H9 (cell line): ENCODE measurements around the gene CDH6. TPM values are rescaled to one million over a fixed set of nuclear protein-coding genes. Genes with fewer than 3 reads are reported as not detected.

Experiments used
- DNase-seq: peaks from one replicate; pipeline ENCODE4 v3.0.0-alpha.2; 2017
- H2AFZ ChIP-seq: one replicate; pipeline ENCODE4 v1.6.1; 2013; ENCODE audit warnings: mild to moderate bottlenecking, low read length, control low read depth, moderate library complexity
- H2AK5ac ChIP-seq: 2 replicates; pipeline ENCODE4 v1.6.1; 2013; ENCODE audit warnings: low read length, control low read depth, mixed read lengths; ENCODE audit not compliant: insufficient read length
- H2BK120ac ChIP-seq: one replicate; pipeline ENCODE4 v1.6.1; 2013; ENCODE audit warnings: low read depth, mild to moderate bottlenecking, low read length, control low read depth, inconsistent platforms; ENCODE audit not compliant: poor library complexity, severe bottlenecking
- H2BK12ac ChIP-seq: 2 replicates; pipeline ENCODE4 v1.6.1; 2013; ENCODE audit warnings: low read length, control low read depth, mixed read lengths, low read depth; ENCODE audit not compliant: insufficient read length
- H2BK15ac ChIP-seq: 2 replicates; pipeline ENCODE4 v1.6.1; 2013; ENCODE audit warnings: low read depth, low read length, control low read depth
- H2BK20ac ChIP-seq: one replicate; pipeline ENCODE4 v1.6.1; 2013; ENCODE audit warnings: low read depth, mild to moderate bottlenecking, low read length, control low read depth, inconsistent platforms; ENCODE audit not compliant: poor library complexity, severe bottlenecking
- H2BK5ac ChIP-seq: 2 replicates; pipeline ENCODE4 v1.6.1; 2013; ENCODE audit warnings: low read length, control low read depth, mixed read lengths; ENCODE audit not compliant: insufficient read length
- H3K14ac ChIP-seq: 2 replicates; pipeline ENCODE4 v1.6.1; 2013; ENCODE audit warnings: low read length, control low read depth; ENCODE audit not compliant: insufficient read depth
- H3K18ac ChIP-seq: 2 replicates; pipeline ENCODE4 v1.6.1; 2013; ENCODE audit warnings: low read depth, mild to moderate bottlenecking, mixed read lengths, low read length, control low read depth; ENCODE audit not compliant: insufficient read length
- H3K23ac ChIP-seq: 2 replicates; pipeline ENCODE4 v1.6.1; 2013; ENCODE audit warnings: low read length, control low read depth, mixed read lengths, low read depth; ENCODE audit not compliant: insufficient read length
- H3K23me2 ChIP-seq: 2 replicates; pipeline ENCODE4 v1.6.1; 2013; ENCODE audit warnings: low read depth, mild to moderate bottlenecking, mixed read lengths, low read length, control low read depth; ENCODE audit not compliant: insufficient read length, poor library complexity, severe bottlenecking
- H3K27ac ChIP-seq: 2 replicates; pipeline ENCODE4 v1.5.1; 2013; ENCODE audit warnings: low read length, control low read depth, mixed read lengths, low read depth; ENCODE audit not compliant: insufficient read length
- H3K27me3 ChIP-seq: 2 replicates; pipeline ENCODE4 v1.6.1; 2013; ENCODE audit warnings: low read length, control low read depth, inconsistent platforms; ENCODE audit not compliant: insufficient read depth
- H3K4ac ChIP-seq: 2 replicates; pipeline ENCODE4 v1.6.1; 2013; ENCODE audit warnings: low read depth, mild to moderate bottlenecking, control low read depth, inconsistent platforms, low read length, moderate library complexity
- H3K4me1 ChIP-seq: 2 replicates; pipeline ENCODE4 v1.6.1; 2013; ENCODE audit warnings: low read length, control low read depth, inconsistent platforms; ENCODE audit not compliant: insufficient read depth
- H3K4me2 ChIP-seq: 2 replicates; pipeline ENCODE4 v1.6.1; 2013; ENCODE audit warnings: low read length, control low read depth, mixed read lengths; ENCODE audit not compliant: insufficient read length, insufficient read depth
- H3K56ac ChIP-seq: 2 replicates; pipeline ENCODE4 v1.6.1; 2013; ENCODE audit warnings: low read depth, mild to moderate bottlenecking, mixed read lengths, low read length, control low read depth; ENCODE audit not compliant: insufficient read length
- H3K79me1 ChIP-seq: 2 replicates; pipeline ENCODE4 v1.6.1; 2013; ENCODE audit warnings: low read depth, mild to moderate bottlenecking, moderate library complexity, low read length, control low read depth, inconsistent platforms; ENCODE audit not compliant: insufficient read depth, poor library complexity, severe bottlenecking
- H3K79me2 ChIP-seq: 2 replicates; pipeline ENCODE4 v1.6.1; 2013; ENCODE audit warnings: low read length, control low read depth, inconsistent platforms; ENCODE audit not compliant: insufficient read depth
- H3K9ac ChIP-seq: 2 replicates; pipeline ENCODE4 v1.6.1; 2013; ENCODE audit warnings: low read length, control low read depth, mixed read lengths; ENCODE audit not compliant: insufficient read length; ENCODE audit errors: extremely low read depth
- H3K9me3 ChIP-seq: one replicate; pipeline ENCODE4 v1.6.1; 2013; ENCODE audit warnings: low read depth, low read length, inconsistent platforms; ENCODE audit not compliant: control insufficient read depth
- H3T11ph ChIP-seq: one replicate; pipeline ENCODE4 v1.6.1; 2013; ENCODE audit warnings: mild to moderate bottlenecking, low read length, control low read depth, inconsistent platforms
- H4K20me1 ChIP-seq: one replicate; pipeline ENCODE4 v1.6.1; 2013; ENCODE audit not compliant: control insufficient read depth, insufficient read length, insufficient read depth
- H4K5ac ChIP-seq: 2 replicates; pipeline ENCODE4 v1.6.1; 2013; ENCODE audit warnings: low read depth, mild to moderate bottlenecking, mixed read lengths, low read length, control low read depth; ENCODE audit not compliant: insufficient read length
- H4K8ac ChIP-seq: replicated peaks from 2 replicates; pipeline ENCODE4 v1.6.1; 2013; ENCODE audit warnings: low read length, control low read depth, mixed read lengths, low read depth; ENCODE audit not compliant: insufficient read length
- H4K91ac ChIP-seq: 2 replicates; pipeline ENCODE4 v1.6.1; 2013; ENCODE audit warnings: low read depth, mild to moderate bottlenecking, moderate library complexity, mixed read lengths, low read length, control low read depth; ENCODE audit not compliant: insufficient read length
- H3K27ac Mint-ChIP-seq, 3 experiments: 2 replicates in 2 of 3; 3 replicates in 1 of 3; pipeline ENCODE4 v1.8.0; 2020 to 2021; ENCODE audit warnings: mixed read lengths in 3 of 3, mild to moderate bottlenecking in 1 of 3, moderate library complexity in 1 of 3
- H3K27me3 Mint-ChIP-seq: 2 replicates; pipeline ENCODE4 v1.8.0; 2021; ENCODE audit warnings: low read depth, mild to moderate bottlenecking, moderate library complexity, mixed read lengths
- H3K36me3 Mint-ChIP-seq, 3 experiments: 2 replicates in 2 of 3; 3 replicates in 1 of 3; pipeline ENCODE4 v1.8.0; 2020 to 2021; ENCODE audit warnings: low read depth in 3 of 3, mixed read lengths in 3 of 3; ENCODE audit not compliant: insufficient read depth in 1 of 3
- H3K4me1 Mint-ChIP-seq, 2 experiments: 2 replicates each; pipeline ENCODE4 v1.8.0; 2020; ENCODE audit warnings: mixed read lengths in 2 of 2
- H3K4me3 Mint-ChIP-seq, 2 experiments: 2 replicates in 1 of 2; 3 replicates in 1 of 2; pipeline ENCODE4 v1.8.0; 2020 to 2021; ENCODE audit warnings: mild to moderate bottlenecking in 2 of 2, mixed read lengths in 2 of 2, moderate library complexity in 1 of 2
- H3K9me3 Mint-ChIP-seq, 2 experiments: 2 replicates in 1 of 2; 3 replicates in 1 of 2; pipeline ENCODE4 v1.8.0; 2020; ENCODE audit warnings: mild to moderate bottlenecking in 2 of 2, mixed read lengths in 2 of 2, moderate library complexity in 1 of 2
- WGBS: extraction: QIAGEN DNeasy Blood & Tissue Kit; methylation state at CpG from one replicate; pipeline ENCODE4 v1.1.7; 2013; ENCODE audit warnings: missing lambda C conversion rate, low lambda C conversion rate, mixed read lengths; ENCODE audit not compliant: insufficient read length; ENCODE audit errors: extremely low coverage; 5-methylcytosine and 5-hydroxymethylcytosine counted together
- total RNA-seq: library from RNA; stranded (reverse); gene quantifications from 2 replicates; pipeline ENCODE4 v1.2.1, GENCODE V29; 2021
- TF ChIP-seq, protein P1 (sequence below): fragments of 200-600 bp; sonication (generic); conservative IDR thresholded peaks from 3 replicates; pipeline ENCODE4 v1.8.0; 2021; ENCODE audit warnings: antibody characterized with exemption, mild to moderate bottlenecking

CDH6 gene
- total RNA-seq, 1 experiment from 2014 or later: 11.7 TPM

DNA sequence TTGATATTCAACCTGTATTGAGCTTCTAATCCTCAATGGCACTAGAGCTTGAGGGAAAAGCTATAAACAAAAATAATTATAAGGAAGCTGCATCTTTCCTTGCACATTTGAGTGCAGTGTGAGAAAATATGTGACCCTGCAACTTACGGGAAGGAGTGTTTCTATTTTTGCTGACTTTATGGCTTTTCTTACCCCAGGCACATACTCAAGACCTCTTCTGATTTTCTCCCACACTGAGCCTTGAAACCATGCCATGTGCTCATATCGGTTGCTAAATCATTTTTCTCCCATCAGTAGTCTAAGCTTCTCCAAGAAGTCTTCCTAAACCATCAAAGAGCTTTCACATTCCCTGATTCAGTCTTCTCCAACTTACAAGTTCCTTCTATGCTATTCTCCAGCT is 91.5 kb downstream of the CDH6 start:
- WGBS: no CpG with 5 or more reads among the region's 2 CpGs
- H2BK5ac ChIP-seq: no peak overlapping the region
- H4K5ac ChIP-seq: no peak overlapping the region
- no peak overlapping the region for H3K56ac ChIP-seq
- H3K4me1 ChIP-seq: peaks cover 3% of the 10 kb centered on the region; the same call in 1 of the 2 replicates
- H2BK12ac ChIP-seq: no peak overlapping the region
- TF ChIP-seq, protein P1, sequence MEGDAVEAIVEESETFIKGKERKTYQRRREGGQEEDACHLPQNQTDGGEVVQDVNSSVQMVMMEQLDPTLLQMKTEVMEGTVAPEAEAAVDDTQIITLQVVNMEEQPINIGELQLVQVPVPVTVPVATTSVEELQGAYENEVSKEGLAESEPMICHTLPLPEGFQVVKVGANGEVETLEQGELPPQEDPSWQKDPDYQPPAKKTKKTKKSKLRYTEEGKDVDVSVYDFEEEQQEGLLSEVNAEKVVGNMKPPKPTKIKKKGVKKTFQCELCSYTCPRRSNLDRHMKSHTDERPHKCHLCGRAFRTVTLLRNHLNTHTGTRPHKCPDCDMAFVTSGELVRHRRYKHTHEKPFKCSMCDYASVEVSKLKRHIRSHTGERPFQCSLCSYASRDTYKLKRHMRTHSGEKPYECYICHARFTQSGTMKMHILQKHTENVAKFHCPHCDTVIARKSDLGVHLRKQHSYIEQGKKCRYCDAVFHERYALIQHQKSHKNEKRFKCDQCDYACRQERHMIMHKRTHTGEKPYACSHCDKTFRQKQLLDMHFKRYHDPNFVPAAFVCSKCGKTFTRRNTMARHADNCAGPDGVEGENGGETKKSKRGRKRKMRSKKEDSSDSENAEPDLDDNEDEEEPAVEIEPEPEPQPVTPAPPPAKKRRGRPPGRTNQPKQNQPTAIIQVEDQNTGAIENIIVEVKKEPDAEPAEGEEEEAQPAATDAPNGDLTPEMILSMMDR: no peak
- no peak overlapping the region for H3K9ac ChIP-seq
- no peak overlapping the region for H3K23ac ChIP-seq
- no peaks in the 10 kb centered on the region for H3K23me2 ChIP-seq
- H3T11ph ChIP-seq: no peak overlapping the region
- H3K14ac ChIP-seq: no peak overlapping the region
- H2BK15ac ChIP-seq: no peak overlapping the region
- Mint-ChIP-seq H3K36me3 (no peaks in the 10 kb centered on the region), H3K4me1 (peaks cover 14 to 15% of the 10 kb centered on the region in 2 experiments), H3K27me3 (no peaks in the 10 kb centered on the region), H3K27ac (no peak overlapping the region), H3K9me3 (no peaks in the 10 kb centered on the region; a peak in 2 of 5 replicates), H3K4me3 (no peak overlapping the region)
- H4K20me1 ChIP-seq: no peaks in the 10 kb centered on the region
- H2BK120ac ChIP-seq: no peak overlapping the region
- no peak overlapping the region for H3K4me2 ChIP-seq
- H2AFZ ChIP-seq: no peak overlapping the region
- H3K27me3 ChIP-seq: no peaks in the 10 kb centered on the region
- no peak for DNase-seq
- no peak overlapping the region for H4K91ac ChIP-seq
- no peak overlapping the region for H3K18ac ChIP-seq
- no peak overlapping the region for H4K8ac ChIP-seq
- H3K79me1 ChIP-seq: no peaks in the 10 kb centered on the region
- no peak overlapping the region for H3K4ac ChIP-seq
- H2AK5ac ChIP-seq: no peak overlapping the region
- no peak overlapping the region for H3K27ac ChIP-seq
- no peak overlapping the region for H2BK20ac ChIP-seq
- no peaks in the 10 kb centered on the region for H3K9me3 ChIP-seq
- no peaks in the 10 kb centered on the region for H3K79me2 ChIP-seq
